Measurements from ENCODE around the gene LOC128125822.
"Not testable (repeated sequence)": the region's sequence is repeated elsewhere in the genome, so short reads cannot be mapped to it uniquely, and the experiment has no call there.

LOC128125822 gene

GRCh38 chr6:63572044-63572746 is at the start of gene LOC128125822, which contains the start of gene PTP4A1:
Gene LOC128125822 (plus strand): TSS chr6:63572480.
Gene PTP4A1 (plus strand): TSS chr6:63572480. CDS start chr6:63576881, 4,401 bp downstream.
- peak; percentile 83 to 86 for DNase-seq

GRCh38 chr6:63522911-63523287 is 49.4 kb upstream of the LOC128125822 start:
- DNase-seq: not testable (repeated sequence)

GRCh38 chr6:63523630-63524029 is 48.6 kb upstream of the LOC128125822 start:
- no peak for DNase-seq

- DNase-seq: no peak
These were observed 46.9 kb upstream of the LOC128125822 start for GRCh38 chr6:63525186-63525878.

GRCh38 chr6:63526931-63527330 is 45.3 kb upstream of the LOC128125822 start:
- no peak for DNase-seq

- no peak for DNase-seq
These were observed 44.4 kb upstream of the LOC128125822 start for GRCh38 chr6:63527658-63528514.

- no peak for DNase-seq
These were observed 42.8 kb upstream of the LOC128125822 start for GRCh38 chr6:63529498-63529897.

DNA sequence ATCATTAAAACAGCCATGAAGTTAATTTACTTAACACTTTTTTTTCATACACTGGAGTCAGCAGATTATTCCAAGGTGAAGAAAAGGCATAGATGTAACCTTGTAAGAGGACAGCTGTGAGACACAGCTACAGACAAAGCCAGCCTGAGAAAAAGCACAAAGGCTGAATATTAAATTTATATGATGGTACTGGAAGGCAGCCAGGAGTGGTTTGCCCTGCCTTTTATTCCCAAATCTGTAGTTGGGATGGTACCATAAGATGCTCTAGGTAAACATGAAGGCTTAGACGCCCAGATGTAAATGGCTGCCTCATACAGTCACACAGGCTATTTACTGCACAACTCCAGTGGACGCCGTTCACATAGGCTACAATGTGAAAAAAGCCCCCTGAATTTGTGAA is 42.1 kb upstream of the LOC128125822 start:
- DNase-seq: no peak

DNA sequence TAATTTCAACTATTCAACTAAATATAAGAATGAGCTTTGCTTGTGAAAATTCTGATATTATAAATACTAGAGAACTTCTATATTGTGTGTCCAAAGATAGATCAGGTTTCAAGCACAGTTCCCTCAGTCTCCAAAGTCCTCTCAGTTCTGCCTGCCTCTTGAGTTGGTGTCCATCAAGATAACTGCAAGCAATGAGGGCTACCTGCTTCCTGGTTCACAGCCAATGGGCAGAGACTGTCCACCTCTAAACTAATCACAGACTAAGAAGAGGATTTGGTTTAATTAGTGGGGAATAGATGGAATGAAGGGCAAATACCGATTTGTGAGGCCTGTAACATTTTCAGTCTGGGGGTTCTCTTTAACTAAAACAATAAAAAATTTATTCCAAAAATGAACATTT is 41.3 kb upstream of the LOC128125822 start:
- no peak for DNase-seq

DNA sequence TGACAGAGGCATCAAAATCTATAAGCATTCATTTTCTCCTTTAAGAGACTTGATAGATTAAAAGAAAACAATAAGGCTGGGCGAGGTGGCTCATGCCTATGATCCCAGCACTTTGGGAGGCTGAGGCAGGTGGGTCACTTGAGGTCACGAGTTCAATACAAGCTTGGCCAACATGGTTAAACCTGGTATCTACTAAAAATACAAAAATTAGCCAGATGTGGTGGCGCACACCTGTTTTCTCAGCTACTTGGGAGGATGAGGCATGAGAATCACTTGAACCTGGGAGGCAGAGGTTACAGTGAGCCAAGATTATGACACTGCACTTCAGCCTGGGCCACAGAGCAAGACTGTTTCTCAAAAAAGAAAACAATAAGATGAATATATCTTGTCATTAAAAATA is 39.3 kb upstream of the LOC128125822 start:
- no peak for DNase-seq

- no peak for DNase-seq
These were observed 38.3 kb upstream of the LOC128125822 start for GRCh38 chr6:63533952-63534351.

DNA sequence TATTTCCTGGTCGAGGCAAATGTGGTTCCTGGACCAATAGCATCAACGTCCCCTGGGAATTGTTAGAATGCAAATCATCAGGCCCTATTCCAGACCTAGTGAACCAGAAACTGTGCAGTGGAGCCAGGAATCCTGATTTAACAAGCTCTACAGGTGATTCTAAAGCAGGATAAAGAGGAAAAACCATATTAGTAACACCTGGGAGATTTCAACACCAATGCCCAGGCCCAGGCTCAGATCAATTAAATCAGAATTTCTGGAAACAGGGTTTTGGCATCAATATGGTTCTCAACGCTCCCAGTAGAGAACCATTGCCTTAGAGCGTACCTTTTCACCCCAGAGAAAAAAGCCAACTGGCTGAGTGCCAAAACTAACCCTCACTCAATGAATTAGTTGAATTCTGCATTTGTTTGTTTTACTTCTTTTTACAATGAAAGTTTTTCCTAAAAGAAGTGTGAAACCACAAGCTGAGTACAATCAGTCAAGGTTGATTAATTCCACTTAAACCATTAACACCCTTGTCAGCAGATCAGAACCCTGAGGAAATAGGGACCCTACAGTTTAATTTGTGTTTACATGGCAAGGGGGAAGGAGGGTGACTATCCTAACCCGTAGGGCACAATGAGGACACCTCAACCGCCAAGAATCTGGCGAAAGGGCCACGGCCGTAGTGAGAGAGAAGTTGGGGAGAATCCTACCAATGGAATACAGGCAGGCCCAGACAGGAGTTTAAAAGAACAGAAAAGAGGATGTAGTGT is 34.9 kb upstream of the LOC128125822 start:
- DNase-seq: no peak

DNA sequence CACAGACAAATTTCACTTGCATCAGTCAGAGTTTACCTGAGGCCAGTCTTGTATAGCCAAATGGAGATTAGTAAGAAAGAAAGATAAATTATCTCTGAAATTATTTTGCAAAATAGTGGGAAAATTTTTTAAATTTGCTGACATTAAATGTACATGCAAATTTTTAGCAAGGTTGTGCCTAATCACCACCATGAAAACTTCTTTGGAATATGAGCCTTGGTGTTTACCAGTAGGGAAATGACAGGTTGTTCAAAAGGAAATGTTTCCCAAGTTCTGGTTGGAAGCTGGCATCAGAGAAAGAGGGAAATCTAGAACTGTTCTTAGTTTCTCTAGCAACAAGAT is 34.4 kb upstream of the LOC128125822 start:
- no peak for DNase-seq

GRCh38 chr6:63538550-63538949 is 33.7 kb upstream of the LOC128125822 start:
- no peak for DNase-seq

DNA sequence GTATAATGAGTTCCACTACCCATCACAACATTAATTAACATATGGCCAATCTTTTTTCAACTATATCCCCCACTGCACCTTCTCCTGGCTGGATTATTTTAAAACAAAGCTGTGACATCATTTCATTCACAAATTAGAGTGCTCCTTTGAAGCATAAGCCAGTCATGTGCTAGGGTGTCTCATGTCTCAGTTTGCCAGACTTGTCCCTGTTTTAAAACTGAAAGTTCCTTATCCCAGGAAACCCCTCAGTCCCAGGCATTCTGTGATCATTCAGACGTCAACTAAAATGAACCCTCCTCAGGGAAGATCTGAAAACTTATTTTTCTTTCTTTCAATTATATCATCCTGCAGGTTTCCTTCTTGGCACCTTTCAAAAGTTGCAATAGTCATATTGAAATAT is 29.3 kb upstream of the LOC128125822 start:
- no peak for DNase-seq

DNA sequence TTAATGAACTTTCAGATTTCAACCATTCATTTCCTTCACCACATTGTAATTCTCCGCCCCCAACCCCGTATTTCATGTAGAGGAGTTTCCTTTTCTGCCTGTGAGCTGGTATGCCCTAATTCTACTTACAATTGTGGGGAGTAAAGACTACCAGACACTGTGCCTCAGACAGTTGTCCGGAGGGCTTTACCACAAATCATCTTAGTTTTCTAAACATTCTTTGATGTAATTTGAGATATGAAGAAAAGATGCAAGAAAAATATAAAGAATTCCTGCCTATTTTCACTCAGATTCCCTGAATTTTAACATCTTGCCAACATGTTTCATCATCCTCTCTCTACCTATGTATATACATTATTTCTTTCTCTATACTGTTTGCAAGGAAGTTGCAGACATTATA is 28.3 kb upstream of the LOC128125822 start:
- DNase-seq: no peak

DNA sequence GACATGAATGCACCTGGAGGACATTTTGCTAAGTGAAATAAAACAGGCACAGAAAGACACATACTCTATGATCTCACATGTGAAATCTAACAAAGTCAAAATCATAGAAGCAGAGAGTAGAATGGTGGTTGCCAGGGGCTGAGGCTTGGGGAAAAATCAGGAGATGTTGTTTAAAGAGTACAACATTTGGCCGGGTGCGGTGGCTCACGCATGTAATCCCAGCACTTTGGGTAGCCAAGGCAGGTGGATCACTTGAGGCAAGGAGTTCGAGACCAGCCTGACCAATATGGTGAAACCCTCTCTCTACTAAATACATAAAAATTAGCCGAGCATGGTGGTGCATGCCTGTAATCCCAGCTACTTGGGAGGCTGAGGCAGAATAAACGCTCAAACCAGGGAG is 26.0 kb upstream of the LOC128125822 start:
- no peak for DNase-seq

DNA sequence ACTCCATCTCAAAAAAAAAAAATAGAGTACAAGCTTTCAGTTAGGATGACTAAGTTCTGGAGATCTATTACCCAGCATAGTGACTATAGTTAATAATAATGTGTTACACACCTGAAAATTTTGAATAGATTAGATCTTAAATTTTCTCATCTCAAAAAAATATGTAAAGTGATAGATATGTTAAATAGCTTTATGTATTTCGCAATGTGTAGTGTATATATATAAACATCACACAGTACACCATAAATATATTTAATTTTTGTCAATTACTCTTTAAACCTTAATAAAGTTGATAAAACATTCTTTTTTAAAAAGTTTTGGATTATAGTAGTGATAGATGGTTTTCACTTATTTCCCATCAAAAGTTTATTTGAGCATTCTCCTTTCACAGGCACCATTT is 25.6 kb upstream of the LOC128125822 start:
- no peak for DNase-seq

DNA sequence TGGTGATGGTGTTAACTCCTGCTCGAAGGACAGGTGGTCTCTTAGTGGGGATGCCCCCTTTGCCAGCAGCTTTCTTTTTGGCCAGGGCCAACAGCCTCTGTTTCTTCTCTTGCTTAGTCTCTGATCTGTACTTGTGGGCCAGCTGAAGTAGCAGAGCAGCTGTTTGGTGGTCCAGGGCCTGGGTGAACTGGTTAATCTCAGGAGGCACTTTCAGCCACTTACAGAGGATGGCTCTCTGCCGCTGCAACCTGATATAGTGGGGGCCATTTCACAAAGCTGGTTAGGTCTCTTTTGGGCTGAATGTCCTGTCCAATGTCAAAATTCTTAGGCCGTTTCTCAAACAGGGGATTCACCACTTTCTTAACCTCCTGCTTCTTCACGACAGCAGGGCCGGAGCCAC is 23.2 kb upstream of the LOC128125822 start:
- no peak for DNase-seq

DNA sequence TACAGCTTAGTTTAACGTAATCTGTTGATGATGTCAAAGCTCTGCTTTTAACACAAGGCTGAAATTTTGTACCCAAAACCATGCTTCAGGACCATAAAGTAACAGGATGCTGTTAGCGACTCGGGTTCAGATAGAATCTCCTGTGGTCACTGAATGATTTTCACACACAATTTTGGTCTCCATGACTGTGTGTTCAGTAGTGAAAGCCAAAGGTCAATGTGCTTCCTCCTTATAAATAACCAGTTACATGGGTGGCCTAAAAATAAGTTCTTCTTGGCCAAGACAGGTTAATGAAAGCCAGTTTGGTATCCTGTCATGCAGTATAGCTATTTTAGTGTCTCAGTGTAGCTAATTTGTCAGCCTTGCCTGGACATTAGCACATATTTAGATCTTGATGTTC is 19.1 kb upstream of the LOC128125822 start:
- DNase-seq: no peak

DNA sequence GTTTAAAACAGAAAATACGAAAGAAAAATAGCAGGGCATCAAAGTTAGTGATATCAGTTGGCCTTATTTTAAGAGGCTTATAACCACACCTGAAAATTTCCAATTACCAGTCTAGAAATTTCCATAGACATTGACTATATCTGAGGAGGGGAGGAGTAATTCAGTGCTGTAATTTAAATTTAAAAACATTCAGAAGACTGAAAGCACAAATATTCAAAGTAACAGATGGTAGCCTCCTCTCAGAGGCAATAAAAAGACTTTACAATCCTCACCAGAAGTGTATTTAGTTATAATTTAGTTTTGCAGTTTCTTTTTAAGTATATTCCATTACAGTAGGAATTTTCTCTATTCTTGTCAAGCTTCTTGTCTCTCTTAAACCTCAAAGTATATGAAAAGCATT is 18.4 kb upstream of the LOC128125822 start:
- no peak for DNase-seq

DNA sequence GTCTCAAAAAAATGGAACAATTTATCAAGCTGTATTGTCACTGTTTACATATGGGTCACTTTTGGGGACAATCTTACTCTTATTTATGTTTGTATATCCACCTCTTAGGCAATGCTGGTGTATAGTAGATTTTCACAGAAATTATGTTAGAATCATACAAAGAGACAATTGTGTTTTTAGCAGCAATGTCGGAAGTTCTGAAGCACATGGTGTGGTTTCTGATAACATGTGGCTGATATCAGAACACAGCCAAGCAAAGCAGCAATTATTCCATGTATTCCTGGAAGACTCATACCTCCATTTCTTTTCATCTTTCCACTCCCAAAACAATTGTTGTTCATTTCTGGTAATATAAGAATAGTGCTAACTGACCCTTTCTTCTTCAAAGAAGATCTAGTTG is 17.5 kb upstream of the LOC128125822 start:
- DNase-seq: no peak

GRCh38 chr6:63556369-63556768 is 15.9 kb upstream of the LOC128125822 start:
- DNase-seq: no peak
